ENCODE data around the gene NHLRC2. TPM values are rescaled to one million over a fixed set of nuclear protein-coding genes. Genes with fewer than 3 reads are reported as not detected.
"Not testable (repeated sequence)": the region's sequence is repeated elsewhere in the genome, so short reads cannot be mapped to it uniquely, and the experiment has no call there.

NHLRC2 gene
- total RNA-seq, 1 donor from 2014 or later, result 20.4 TPM

GRCh38 chr10:113932854-113933253 is 78.4 kb downstream of the NHLRC2 start:
- FAIRE-seq, result no peak

DNA sequence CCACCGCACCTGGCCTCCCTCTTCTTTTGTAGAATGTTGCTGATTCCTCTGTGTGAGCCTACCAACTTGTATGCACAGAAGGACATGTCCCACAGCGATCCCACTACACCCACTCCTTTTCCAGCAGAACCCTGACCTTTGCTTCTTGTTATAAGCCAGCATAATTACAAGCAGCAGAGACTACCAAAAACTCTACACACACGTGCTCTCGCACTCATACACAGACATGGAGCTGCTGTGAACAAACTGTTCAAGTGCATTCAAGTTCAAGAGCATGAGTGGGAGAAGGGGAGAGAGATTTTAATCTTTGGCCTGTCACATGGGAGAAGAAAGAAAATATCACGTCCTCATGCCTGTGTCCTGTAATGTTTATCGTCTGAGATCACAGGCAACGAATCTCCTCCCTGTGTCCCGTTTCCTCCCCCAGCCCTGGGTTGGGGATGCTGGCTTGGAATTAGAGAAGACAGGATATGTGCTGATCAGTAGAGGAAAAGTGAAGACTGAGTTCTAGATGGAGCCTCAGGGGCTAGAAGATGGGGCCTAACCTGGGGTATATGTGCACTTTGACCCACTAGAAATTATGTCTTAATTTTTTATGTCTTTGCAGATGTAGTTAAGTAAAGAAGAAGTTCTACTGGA is 79.6 kb downstream of the NHLRC2 start:
- DNase-seq (ENCODE audit: low spot score in 2 of 2) (no peak), FAIRE-seq (no peak)

More at GRCh38 chr10:113932854-113933253, 78.4 kb downstream of the NHLRC2 start:
- no peak for DNase-seq (ENCODE audit: low spot score in 2 of 2)

- DNase-seq (ENCODE audit: low spot score in 2 of 2) (no peak), FAIRE-seq (no peak)
These were observed 82.8 kb downstream of the NHLRC2 start for GRCh38 chr10:113937258-113937657.

DNA sequence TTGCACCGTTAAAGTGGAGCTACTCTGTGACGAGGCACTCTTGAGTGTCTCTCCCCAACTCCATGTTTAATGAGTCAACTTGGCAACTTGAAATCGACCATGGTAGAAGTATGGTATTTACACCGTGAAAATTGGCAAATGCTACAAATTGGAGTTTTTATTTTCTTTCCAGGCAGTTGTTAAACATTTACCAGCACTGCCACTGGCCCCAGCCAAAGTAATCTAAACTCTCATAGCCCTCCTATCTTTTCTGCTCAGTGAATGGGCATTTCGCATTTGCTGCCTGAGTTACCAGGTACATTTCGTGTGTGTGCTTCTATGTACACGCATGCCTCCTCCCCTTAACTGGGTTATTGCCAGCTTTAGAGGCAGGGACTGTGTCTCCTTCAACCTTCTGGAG is 83.3 kb downstream of the NHLRC2 start:
- DNase-seq (ENCODE audit: low spot score in 2 of 2), result no peak
- FAIRE-seq, result no peak

GRCh38 chr10:113939212-113939860 is 84.9 kb downstream of the NHLRC2 start:
- DNase-seq (ENCODE audit: low spot score in 2 of 2) (no peak), FAIRE-seq (no peak)

DNA sequence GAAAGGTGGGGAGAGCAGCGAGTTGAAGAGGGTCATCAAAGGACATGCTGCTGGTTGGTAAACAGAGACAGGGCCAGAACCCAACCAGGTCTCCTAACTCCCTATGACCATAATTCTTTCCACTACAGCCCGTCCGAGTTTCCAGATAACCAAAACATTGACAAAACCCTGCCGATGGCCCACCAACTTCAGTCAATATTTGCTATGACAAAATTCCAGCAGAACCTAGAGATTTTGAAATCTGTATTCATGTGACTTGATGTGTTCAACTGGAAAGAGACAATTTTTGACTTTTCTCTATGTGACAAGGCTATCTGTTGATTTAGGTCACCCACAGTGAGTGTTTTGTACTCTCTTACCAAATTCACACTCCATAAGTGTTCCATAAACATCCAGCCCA is 86.7 kb downstream of the NHLRC2 start:
- DNase-seq (ENCODE audit: low spot score in 2 of 2) (no peak), FAIRE-seq (no peak)

GRCh38 chr10:113943196-113943595 is 88.7 kb downstream of the NHLRC2 start:
- not testable (repeated sequence) for FAIRE-seq; DNase-seq (ENCODE audit: low spot score in 2 of 2)

DNA sequence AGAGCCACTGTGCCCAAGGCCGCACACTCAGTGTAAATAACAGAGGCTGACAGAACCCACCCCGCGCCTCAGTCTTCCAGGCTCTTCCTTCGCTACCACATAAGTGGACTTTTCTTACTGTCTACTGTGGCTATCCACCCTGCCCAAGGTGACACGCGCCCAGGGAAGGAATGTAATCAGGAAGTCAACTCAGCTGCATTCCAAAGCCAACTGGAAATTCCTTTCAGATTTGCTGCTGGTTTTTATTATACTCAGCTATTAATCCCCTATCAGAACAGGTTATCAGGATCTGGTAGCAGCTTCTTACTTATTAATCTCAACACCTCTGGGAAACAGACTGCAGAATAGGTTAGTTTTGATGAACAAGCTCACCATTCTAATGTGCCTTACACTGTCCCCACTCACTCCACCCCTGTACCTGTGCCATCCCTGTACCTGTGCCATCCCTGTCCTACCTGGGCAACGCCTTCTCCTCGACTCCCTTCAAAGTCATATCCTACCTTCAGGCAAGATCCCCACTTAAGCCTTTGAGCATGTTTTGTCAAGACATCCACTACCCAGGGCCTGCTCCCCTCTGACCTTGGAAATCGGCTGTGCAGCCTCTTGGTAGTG is 90.7 kb downstream of the NHLRC2 start:
- no peak for FAIRE-seq

GRCh38 chr10:113945687-113946085 is 91.2 kb downstream of the NHLRC2 start:
- DNase-seq (ENCODE audit: low spot score in 2 of 2) (no peak), FAIRE-seq (no peak)

More for the DNA sequence above, 90.7 kb downstream of the NHLRC2 start:
- DNase-seq (ENCODE audit: low spot score in 2 of 2), result no peak

- DNase-seq (ENCODE audit: low spot score in 2 of 2), result no peak
- FAIRE-seq, result no peak
These were observed 93.0 kb downstream of the NHLRC2 start for GRCh38 chr10:113947184-113948041.

GRCh38 chr10:113948048-113948447 is 93.6 kb downstream of the NHLRC2 start:
- FAIRE-seq (no peak), DNase-seq (ENCODE audit: low spot score in 2 of 2) (no peak)

- FAIRE-seq (no peak), DNase-seq (ENCODE audit: low spot score in 2 of 2) (no peak)
These were observed 95.8 kb downstream of the NHLRC2 start for GRCh38 chr10:113950268-113950667.

- no peak for FAIRE-seq
- DNase-seq (ENCODE audit: low spot score in 2 of 2), result no peak
These were observed 99.2 kb downstream of the NHLRC2 start for GRCh38 chr10:113953505-113954272.

GRCh38 chr10:113954409-113954808 is 99.9 kb downstream of the NHLRC2 start:
- DNase-seq (ENCODE audit: low spot score in 2 of 2) (no peak), FAIRE-seq (no peak)

GRCh38 chr10:113957013-113957412 is 102.6 kb downstream of the NHLRC2 start:
- DNase-seq (ENCODE audit: low spot score in 2 of 2) (no peak), FAIRE-seq (no peak)

GRCh38 chr10:113958631-113959382 is 104.3 kb downstream of the NHLRC2 start:
- FAIRE-seq, result no peak
- DNase-seq (ENCODE audit: low spot score in 2 of 2), result peak in 1 of 2 donors; percentile 26

- DNase-seq (ENCODE audit: low spot score in 2 of 2) (no peak), FAIRE-seq (no peak)
These were observed 104.9 kb downstream of the NHLRC2 start for GRCh38 chr10:113959383-113959760.

DNA sequence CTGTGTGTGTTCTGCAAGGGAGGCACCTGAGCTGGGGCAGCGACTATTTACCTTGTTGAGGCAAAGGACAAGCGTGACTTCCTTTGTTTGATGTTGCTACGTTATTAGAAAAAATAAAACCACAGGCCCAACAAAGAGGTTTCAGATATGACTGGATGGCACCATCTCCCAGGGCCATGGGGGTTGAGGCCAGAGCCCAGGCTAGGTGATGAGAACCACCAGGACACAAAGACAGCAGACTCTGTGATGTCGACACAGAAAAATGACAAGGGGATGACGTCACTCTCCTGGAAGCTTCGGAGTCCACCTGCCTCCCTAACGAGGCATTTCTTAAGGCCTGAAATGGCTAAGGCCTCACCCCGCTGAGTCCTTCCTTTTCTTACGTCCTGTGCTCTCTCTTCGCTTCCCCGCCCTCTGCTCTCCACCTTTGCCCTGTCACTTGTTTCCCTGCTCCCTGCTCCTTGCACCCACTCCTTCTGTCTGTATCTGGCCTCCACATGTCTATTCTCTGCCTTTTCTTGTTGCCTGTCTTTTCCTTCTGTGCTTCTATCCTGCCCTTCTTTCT is 106.2 kb downstream of the NHLRC2 start:
- no peak for FAIRE-seq
- DNase-seq (ENCODE audit: low spot score in 2 of 2), result no peak

Data from frontal cortex (tissue), 4 donors.